ENCODE data around the gene SERTAD1. TPM values are rescaled to one million over a fixed set of nuclear protein-coding genes. Genes with fewer than 3 reads are reported as not detected.
A peak's percentile ranks its signal among the peaks of the same experiment; 100 is the strongest.

SERTAD1 gene, protein sequence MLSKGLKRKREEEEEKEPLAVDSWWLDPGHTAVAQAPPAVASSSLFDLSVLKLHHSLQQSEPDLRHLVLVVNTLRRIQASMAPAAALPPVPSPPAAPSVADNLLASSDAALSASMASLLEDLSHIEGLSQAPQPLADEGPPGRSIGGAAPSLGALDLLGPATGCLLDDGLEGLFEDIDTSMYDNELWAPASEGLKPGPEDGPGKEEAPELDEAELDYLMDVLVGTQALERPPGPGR
- 4.9 and 5.4 TPM in 2 replicates for total RNA-seq (2021; fragmentation: NEBNext Ultra II Directional; extraction: Animal tissue kit (Norgen Biotek cat#: 25700))
- 6.6 and 8.0 TPM in 2 replicates for polyA plus RNA-seq (2011; rRNA removed)
- 5.9 TPM for polyA plus RNA-seq (2011; cell fraction: cytosol; rRNA removed)
- polyA plus RNA-seq (2011; cell fraction: nucleus; rRNA removed) = 5.4 TPM
- polyA plus RNA-seq (2012, experiment 1 of 2) = 3.8 to 5.5 TPM (median 4.9 TPM) in 4 replicates
- 6.4 TPM for polyA plus RNA-seq (2012, experiment 2 of 2)
- polyA plus RNA-seq (2013, experiment 1 of 2) = 3.4 TPM
- 3.1 TPM for polyA plus RNA-seq (2013, experiment 2 of 2)
- polyA minus RNA-seq (2011; rRNA and poly(A)+ RNA removed) = 1.3 and 2.1 TPM in 2 replicates
- polyA minus RNA-seq (2011; cell fraction: cytosol; rRNA and poly(A)+ RNA removed) = 2.4 TPM
- 2.6 TPM for polyA minus RNA-seq (2011; cell fraction: nucleus; rRNA and poly(A)+ RNA removed)
- long read RNA-seq, experiment 1, transcript SERTAD1-201 (2 exons, 2,114 nt) = major isoform, 10 of 14 reads
- long read RNA-seq, experiment 1, partial matches to known transcripts = 0 of 14 reads
- long read RNA-seq, experiment 1, other reads (novel, unspliced or antisense) = 4 of 14 reads
- long read RNA-seq, experiment 2, transcript SERTAD1-201 (2 exons, 2,114 nt) = major isoform, 27 of 27 reads
- long read RNA-seq, experiment 2, partial matches to known transcripts = 0 of 27 reads
- long read RNA-seq, experiment 2, other reads (novel, unspliced or antisense) = 0 of 27 reads

DNA sequence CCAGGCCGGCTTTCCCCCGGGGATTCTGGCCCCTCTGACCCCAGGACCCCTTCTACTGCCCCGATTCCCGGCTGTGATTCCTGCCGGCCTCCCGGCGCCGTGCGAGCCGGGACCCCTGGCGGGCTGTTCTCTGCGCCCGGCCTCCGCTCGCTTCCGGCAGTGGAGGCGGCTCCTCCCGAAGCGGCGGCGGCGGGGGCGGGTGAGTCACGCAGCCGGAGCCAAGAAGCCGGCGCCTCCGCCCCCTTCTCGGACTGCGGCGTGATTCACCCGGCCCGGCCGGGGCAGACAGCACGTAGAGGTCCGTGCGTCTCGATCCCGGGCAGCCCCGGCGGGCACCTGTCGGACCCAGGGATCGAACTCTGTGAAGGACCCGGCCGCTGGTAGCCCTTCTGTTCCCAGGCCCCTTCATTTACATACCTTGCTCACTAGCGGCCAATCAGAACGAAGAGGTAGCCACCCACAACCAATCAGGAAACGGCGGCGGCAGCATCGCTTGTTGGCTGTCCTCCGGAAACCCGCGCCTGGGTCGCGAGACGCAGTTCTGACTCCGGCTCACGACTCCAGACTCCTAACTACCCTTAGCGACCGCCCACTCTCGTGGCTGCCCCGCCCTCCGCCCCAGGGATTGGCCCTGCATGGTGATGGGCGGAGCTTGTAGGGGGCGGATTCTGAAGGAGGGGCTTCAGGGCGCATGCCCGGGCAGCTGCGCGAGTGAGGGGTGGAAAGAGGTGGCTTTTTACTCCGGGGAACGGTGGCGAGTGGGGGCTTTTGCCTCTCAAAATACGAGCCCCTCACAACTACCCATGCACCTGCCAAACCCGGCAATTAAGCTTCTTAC lies at the start of gene SERTAD1:
Gene SERTAD1 (minus strand): TSS at position 543 of the 838 bp plus-strand sequence. CDS start 2,446 bp downstream, outside the sequence.
- Histone ChIP-seq H4K20me1 (replicated peaks in 1 of 2; ENCODE audit: control insufficient read depth in 1 of 2, insufficient read depth in 2 of 2, low read length in 2 of 2) (no peaks in the 10 kb centered on the region), H2AK5ac (ENCODE audit: low read depth, low read length) (no peak within 1 kb of the TSS; the same call in 1 of the 2 replicates), H2BK15ac (ENCODE audit: low read length) (peak within 1 kb of the TSS; percentile 48; the same call in 1 of the 2 replicates), H3K36me3 (ENCODE audit: control insufficient read depth in 2 of 4, insufficient read depth in 4 of 4, low read length in 3 of 4) (peaks cover 0 to 2% (median 0%) of the 10 kb centered on the region in 4 experiments; a peak in 2 of 8 replicates), H2BK120ac (replicated peaks; ENCODE audit: low read depth, low read length) (peak within 1 kb of the TSS; percentile 12), H3K79me2 (ENCODE audit: control insufficient read depth in 1 of 2, insufficient read depth in 2 of 2, low read length in 2 of 2) (no peaks in the 10 kb centered on the region), H4K5ac (ENCODE audit: insufficient read length, low read depth, low read length) (peak within 1 kb of the TSS; percentile 79), H3K14ac (ENCODE audit: insufficient read length) (no peak within 1 kb of the TSS), H2AFZ (ENCODE audit: low read length) (peak within 1 kb of the TSS; percentile 87; the same call in 1 of the 2 replicates), H3K4me3 (ENCODE audit: extremely low read depth in 1 of 4, insufficient read depth in 2 of 4, low read depth in 3 of 4, low read length in 4 of 4) (peak within 1 kb of the TSS; percentile 58 to 79 (median 71)), H3K56ac (replicated peaks; ENCODE audit: insufficient read length, low read depth, low read length) (peak within 1 kb of the TSS; percentile 69), H2BK5ac (ENCODE audit: low read depth, low read length) (peak within 1 kb of the TSS; percentile 94), H3K27me3 (replicated peaks in 1 of 4; ENCODE audit: control insufficient read depth in 3 of 4, extremely low read depth in 1 of 4, insufficient read depth in 3 of 4, low read length in 3 of 4) (no peaks in the 10 kb centered on the region), H3K18ac (ENCODE audit: extremely low read depth, low read length) (peak within 1 kb of the TSS; percentile 87), H3K4me2 (ENCODE audit: insufficient read depth in 1 of 2, low read depth in 2 of 2, low read length in 2 of 2) (peak within 1 kb of the TSS; percentile 83 to 95), H3K23ac (ENCODE audit: insufficient read length) (no peak within 1 kb of the TSS), H4K91ac (replicated peaks; ENCODE audit: insufficient read length, low read length) (peak within 1 kb of the TSS; percentile 22), H3K4ac (replicated peaks; ENCODE audit: insufficient read length, low read depth, low read length) (peak within 1 kb of the TSS; percentile 71), H3K9me3 (ENCODE audit: insufficient read depth in 2 of 2, low read depth in 1 of 2, low read length in 1 of 2) (no peaks in the 10 kb centered on the region), H3K79me1 (ENCODE audit: low read depth, low read length) (no peaks in the 10 kb centered on the region; the same call in 1 of the 2 replicates), H2BK12ac (ENCODE audit: low read depth, low read length) (0 out of 2 replicates have a peak within 1 kb of the TSS, but pooled peaks have one; percentile 84), H3K4me1 (replicated peaks in 1 of 4; ENCODE audit: control insufficient read depth in 3 of 4, insufficient read depth in 4 of 4, low read length in 3 of 4) (peaks cover 0 to 6% (median 4%) of the 10 kb centered on the region in 4 experiments; a peak in 3 of 7 replicates), H3K23me2 (ENCODE audit: low read depth, low read length) (peaks cover 12% of the 10 kb centered on the region), H3K9ac (replicated peaks in 1 of 4; ENCODE audit: extremely low read depth in 1 of 4, low read depth in 3 of 4, low read length in 3 of 4) (peak within 1 kb of the TSS; percentile 66 to 81 (median 68)), H4K8ac (ENCODE audit: extremely low read depth, insufficient read depth, low read length) (peak within 1 kb of the TSS; percentile 83; the same call in 1 of the 2 replicates), H3K27ac (ENCODE audit: low read depth, low read length) (peak within 1 kb of the TSS; percentile 69; the same call in 1 of the 2 replicates), H2BK20ac (ENCODE audit: low read length) (no peak within 1 kb of the TSS)
- 1% methylated on average over 55 of the region's 75 CpGs; no CpG with 5 or more reads in 1 of the 2 experiments for WGBS, 2 experiments (ENCODE audit: extremely low coverage in 1 of 2, insufficient coverage in 1 of 2, insufficient read length in 1 of 2, insufficient replicate concordance in 2 of 2, low coverage in 1 of 2, low lambda C conversion rate in 2 of 2, missing lambda C conversion rate in 1 of 2)
- peak; percentile 99 for DNase-seq (ENCODE audit: low read depth in 1 of 2, low spot score in 2 of 2)
- ChIA-PET POLR2A (ENCODE audit: partially characterized antibody) (interaction anchor here (0.6 to 3.1 kb wide), 22 partner anchors 9 to 178 kb away, joined by 3 to 23 read pairs (median 4); partner anchors contain the start of genes HIPK4, PRX and SERTAD3), CTCF (ENCODE audit: partially characterized antibody) (interaction anchor here (0.9 to 3.3 kb wide), 10 partner anchors 8 to 120 kb away, joined by 3 to 21 read pairs (median 4); partner anchors contain the start of genes BLVRB and SPTBN4)
- no peak for FAIRE-seq
- TF ChIP-seq CBX8 (IDR thresholded peaks at IDR 0.05; ENCODE audit: borderline replicate concordance, low read depth, low read length) (no peak), MAFK (IDR thresholded peaks at IDR 0.05; ENCODE audit: low read depth, low read length) (no peak), POLR2AphosphoS5 (IDR thresholded peaks at IDR 0.05; ENCODE audit: low read depth, low read length) (peak; percentile 87), BCL11A (IDR thresholded peaks at IDR 0.05; ENCODE audit: low read depth in 2 of 2, low read length in 2 of 2) (no peak)
- TF ChIP-seq, protein P1, sequence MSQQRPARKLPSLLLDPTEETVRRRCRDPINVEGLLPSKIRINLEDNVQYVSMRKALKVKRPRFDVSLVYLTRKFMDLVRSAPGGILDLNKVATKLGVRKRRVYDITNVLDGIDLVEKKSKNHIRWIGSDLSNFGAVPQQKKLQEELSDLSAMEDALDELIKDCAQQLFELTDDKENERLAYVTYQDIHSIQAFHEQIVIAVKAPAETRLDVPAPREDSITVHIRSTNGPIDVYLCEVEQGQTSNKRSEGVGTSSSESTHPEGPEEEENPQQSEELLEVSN (IDR thresholded peaks at IDR 0.05) = no peak
